Effector CD8-positive, alpha-beta T cell (primary cell): ENCODE measurements around the gene SNRPD3.
A peak's percentile ranks its signal among the peaks of the same experiment; 100 is the strongest.
"Not testable (repeated sequence)": the region's sequence is repeated elsewhere in the genome, so short reads cannot be mapped to it uniquely, and the experiment has no call there.

Source experiments
- DNase-seq: peaks from one replicate; lab custom pipeline; 2025; lab: John Stamatoyannopoulos, UW
- total RNA-seq, 4 experiments: gene quantifications; one replicate each; lab custom pipeline; 2026; lab: John Stamatoyannopoulos, UW

Gene SNRPD3
- total RNA-seq = 44.3 to 69.0 (median 52.8) reads per million in 4 experiments

DNA sequence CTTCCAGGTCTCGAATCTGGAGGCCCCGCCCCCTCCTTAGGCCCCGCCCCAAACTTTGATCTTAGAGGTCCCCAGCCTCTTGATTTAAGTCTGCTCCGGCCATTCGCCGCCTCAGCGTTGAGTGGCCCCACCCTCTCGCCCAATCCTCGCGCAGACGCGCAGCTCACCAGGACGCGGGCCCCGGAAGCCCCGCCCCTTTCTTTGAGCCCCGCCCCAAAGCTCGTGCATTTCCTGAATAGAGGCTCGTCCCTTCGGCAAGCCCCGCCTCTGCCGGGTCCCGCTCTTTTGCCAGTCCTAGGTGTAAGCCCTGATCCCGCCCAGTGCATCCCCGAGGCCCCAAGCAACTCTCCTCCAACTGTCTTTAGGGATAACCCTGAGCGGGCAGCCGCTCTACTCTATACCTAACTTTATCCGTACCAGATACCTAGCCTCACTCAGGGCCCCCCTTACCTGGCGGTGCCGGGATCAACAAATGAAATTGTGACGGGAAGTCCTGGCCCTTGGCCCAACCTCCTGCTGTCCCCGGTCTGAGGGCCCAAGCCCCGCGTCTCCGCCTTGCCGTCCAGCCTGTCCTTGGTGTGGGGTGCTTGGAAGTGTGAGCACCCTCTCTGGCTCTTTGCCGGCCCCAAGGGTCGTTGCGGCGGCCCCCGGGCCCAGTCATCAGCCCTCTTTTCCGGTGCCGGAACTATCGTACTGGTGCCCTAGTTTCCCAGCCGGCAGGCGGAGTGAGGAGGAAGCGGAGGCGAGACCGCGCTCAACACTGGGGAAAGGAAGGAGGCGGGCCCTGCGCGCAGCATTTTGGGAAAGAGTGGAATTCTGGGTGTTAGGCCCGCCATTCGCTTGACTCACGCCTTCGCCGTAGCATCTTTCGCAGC, at the start of gene SNRPD3:
Gene SNRPD3, plus strand, starts transcription at position 835 of the 875 bp plus-strand sequence. CDS start 1,676 bp downstream, outside the sequence.
- peak; percentile 100 for DNase-seq

DNA sequence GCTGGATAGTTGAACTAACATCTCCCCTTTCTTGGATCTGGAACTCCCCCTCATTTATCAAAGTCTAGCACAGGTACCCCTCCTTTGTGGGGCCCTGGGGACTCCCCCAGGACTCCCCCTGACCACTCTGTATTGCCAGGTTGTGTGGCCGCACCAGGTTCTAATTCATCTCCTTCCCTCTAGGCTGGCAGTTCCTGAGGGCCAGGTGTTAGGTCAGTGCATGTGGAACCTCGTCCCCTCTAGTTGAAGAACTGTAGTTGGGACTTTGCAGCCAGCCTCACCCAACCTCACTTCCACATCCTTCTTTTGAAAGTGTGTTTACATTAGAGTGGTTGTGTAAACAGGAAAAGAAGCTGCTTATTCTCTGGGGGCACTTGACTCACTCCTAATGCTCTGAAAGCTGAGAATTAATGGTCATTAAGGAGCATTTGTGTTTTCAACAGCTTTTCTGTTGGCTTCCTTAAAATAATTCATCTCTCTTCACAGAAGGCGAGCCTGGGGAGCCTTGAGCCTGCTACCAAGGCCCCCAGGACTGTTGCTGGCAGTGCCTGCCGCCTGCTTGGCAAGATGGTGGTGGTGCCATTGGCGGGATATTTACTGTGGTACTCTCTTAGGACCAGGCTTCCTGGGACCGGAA, 48.9 kb upstream of the SNRPD3 start:
- no peak for DNase-seq

GRCh38 chr22:24507716-24508115, 48.1 kb upstream of the SNRPD3 start:
- DNase-seq = no peak

DNA sequence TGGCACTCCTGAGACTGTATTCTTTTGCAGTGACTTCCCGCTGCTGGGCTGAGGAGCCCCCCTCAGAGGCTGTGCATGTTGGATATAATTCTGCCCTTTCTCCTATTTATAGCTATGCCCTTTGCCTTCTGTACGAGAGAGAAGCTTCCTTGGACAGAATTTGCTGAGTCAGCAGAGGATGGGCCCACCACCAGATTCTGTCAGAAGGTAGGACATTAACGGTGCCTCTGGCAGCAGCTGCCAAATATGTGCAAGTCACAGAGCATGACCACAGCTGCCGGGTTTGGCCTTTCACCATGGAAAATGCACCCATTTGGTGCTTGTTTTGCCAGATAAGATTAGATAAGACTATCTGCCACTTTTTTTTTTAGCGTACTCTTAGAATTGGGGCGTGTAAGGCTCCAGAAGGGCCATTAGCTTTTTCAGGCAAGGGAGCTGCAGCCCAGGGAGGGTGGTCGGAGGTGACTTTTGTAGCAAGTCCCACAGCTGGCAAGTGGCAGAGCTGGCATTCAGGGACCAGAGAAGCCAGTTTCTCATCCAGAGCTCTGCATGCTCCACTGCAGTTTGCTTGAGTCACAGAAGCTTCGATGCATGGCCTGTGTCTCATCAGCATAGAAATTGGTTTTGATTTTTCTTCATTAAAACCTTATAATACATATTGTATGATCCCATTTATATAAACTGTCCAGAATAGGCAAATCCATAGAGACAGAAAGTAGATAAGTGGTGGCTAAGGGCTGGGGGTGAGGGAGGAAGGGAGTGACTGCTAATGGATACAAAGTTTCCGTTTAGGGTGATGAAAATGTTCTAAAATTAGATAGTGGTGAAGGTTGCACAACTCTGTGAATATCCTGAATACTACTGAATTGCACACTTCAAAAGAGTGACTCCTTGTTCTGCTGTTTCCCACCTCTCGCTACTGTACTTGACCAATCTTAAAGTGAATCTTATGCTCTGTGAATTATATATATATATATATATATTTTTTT, 44.9 kb upstream of the SNRPD3 start:
- DNase-seq = no peak

- DNase-seq = no peak
These were observed 43.8 kb upstream of the SNRPD3 start for GRCh38 chr22:24512043-24512442.

- no peak for DNase-seq
These were observed 42.2 kb upstream of the SNRPD3 start for GRCh38 chr22:24513378-24514240.

- no peak for DNase-seq
These were observed 41.4 kb upstream of the SNRPD3 start for GRCh38 chr22:24514241-24515026.

DNA sequence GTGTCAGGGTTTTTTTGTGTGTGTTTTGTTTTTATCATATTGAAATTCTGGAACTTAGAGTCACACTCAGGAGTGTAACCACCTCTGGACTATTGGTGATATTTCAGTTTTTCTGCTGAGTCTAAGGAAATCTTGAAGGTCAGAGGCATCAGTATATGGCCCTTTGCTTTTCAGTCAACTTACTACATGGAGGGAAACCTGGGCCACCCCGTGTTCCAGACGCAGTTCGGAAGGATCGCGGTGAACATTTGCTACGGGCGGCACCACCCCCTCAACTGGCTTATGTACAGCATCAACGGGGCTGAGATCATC, 40.8 kb upstream of the SNRPD3 start:
- DNase-seq = no peak

DNA sequence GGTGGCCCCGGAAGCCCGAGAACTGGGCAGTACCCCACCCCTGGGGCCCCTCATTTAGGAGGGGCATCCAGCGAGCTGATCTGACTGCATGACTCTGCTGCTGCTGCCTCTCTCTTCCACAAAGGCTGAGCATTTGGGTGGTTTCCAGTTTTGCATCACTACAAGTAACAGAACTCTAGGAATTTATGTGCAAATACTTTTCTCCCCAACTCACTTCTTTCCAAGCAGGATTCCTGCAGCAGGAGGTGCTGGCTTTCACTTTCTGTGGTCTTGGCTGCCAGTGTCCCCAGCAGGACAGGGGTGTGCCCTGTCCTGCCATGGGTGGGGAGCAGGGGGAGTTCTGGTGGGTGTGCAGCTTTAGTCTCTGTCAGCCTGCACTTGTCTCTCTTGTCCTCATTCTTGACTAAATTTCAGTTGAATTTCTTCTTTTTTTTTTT, 39.5 kb upstream of the SNRPD3 start:
- DNase-seq = no peak

DNA sequence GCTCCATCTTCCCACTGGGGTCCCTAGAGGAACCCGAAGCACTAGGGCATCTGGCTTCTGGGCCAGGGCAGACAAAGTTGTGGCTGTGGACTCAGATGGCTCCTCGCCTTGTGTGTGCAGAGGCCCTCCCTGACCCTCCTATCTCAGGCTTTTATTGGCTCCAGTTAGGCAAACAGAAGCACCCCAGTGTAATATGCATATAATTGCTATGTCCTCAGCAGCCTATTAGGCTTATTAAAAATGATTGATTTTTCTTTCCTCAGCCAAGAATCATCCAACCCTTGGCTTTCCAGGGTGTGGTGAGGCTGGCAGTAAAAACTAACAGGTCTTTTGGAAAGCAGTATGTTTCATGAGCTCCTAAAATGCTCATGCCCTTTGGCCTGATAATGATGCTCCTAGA, 38.4 kb upstream of the SNRPD3 start:
- DNase-seq = no peak

DNA sequence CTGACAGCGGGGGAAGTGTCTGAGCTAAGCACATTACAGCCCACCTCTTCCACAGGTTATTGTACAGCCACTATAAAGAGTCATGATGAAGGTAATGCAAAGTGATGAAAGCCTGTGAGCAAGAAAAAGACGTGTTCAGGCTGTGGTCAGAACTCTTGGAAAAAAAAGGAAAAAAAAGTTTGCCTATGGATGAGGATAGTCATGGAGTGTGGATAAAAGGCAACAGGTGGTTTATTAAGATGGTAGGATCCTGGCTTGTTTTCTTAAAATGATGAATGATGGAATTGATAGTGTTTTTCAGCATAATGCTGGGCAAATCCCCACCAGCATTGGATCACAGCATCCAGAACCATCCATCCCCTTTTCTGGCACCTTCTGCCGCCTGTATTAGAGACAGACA, 37.6 kb upstream of the SNRPD3 start:
- DNase-seq = no peak

DNA sequence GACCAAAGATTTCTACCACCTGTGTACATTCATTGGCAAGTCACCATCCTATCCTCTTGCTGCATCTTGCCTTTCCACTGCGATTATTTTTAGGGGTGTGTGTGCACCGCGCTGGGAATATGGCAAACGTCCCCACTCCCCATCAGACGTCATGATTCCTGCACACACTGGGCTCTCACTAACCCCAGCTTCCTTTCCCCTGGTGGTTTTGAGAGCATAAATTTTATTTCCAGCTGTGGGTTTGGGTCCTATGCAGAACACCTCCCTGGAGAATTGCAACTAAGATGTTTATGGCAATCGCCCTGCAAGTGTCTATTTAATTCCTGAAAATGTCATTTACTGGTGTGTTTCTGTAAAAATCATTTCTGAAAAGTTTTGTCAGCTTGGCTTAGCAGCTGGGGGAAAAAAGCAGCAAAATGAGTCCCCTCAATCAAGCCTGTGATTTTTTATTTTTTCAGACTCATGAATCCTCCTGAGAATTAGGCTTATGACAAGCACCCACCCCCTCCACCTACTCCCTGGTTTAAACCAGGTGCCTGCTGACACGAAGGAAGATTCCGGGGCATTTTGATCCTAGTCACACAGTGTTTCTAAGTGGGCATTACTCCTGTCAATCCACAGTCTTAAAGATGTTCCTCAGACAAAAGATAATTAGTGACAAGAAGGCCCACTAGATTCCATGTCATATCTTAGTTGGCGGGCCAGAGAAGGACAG, 36.9 kb upstream of the SNRPD3 start:
- DNase-seq = no peak

GRCh38 chr22:24519496-24519895, 36.3 kb upstream of the SNRPD3 start:
- no peak for DNase-seq

GRCh38 chr22:24521791-24522245, 34.0 kb upstream of the SNRPD3 start:
- no peak for DNase-seq

DNA sequence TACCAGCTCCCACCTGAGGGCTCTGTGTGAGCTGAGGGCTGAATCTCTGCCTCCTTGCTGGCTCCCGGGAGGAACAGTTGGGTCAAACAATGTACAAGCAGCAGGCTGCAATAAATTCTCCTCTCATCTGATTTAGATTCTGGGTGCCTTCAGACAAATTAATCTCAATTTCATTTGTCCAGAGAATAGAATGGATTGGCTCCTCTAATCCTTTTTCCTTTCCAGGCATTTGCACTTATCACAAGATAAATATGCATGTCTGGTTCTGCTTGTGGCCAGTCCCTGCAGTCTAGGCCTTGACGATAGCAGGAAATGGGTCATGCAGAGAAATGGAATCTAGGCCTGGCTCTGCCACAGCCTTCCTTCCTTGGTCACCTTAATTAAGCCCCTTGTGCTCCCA, 31.9 kb upstream of the SNRPD3 start:
- DNase-seq = no peak

GRCh38 chr22:24525416-24526037, 30.3 kb upstream of the SNRPD3 start:
- DNase-seq = peak; percentile 52

- DNase-seq = no peak
These were observed 29.6 kb upstream of the SNRPD3 start for GRCh38 chr22:24526191-24526590.

DNA sequence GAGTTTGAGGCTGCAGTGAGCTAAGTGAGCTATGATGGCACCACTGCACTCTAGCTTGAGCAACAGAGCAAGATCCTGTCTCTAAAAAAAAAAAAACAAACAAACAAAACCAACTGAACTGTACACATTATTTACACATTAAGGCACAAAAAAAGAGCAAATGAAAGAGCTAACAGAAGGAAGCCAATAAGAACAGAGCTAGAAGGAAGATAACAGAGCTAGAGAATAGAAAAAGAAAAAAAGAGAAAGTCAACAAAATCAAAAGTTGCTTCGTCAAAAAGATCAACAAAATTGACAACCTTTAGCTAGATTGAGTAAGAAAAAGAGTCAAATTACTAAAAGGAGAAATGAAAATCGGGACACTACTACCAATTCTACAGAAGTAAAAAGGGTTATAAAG, 25.9 kb upstream of the SNRPD3 start:
- no peak for DNase-seq

GRCh38 chr22:24530968-24531367, 24.8 kb upstream of the SNRPD3 start:
- not testable (repeated sequence) for DNase-seq
